Cortex of kidney (tissue), 1 donor: ENCODE results near the gene C1orf105.
"Not testable (repeated sequence)": the region's sequence is repeated elsewhere in the genome, so short reads cannot be mapped to it uniquely, and the experiment has no call there.

Experiments used
- DNase-seq: peaks from one replicate; lab custom pipeline; 2025; lab: John Stamatoyannopoulos, UW

The C1orf105 gene

GRCh38 chr1:172420385-172420784 is at the start of gene C1orf105:
TSS of gene C1orf105 (plus strand) at chr1:172420685. CDS start at chr1:172420886, 201 bp downstream.
- no peak for DNase-seq

- not testable (repeated sequence) for DNase-seq
Observed at GRCh38 chr1:172371646-172372045, 48.8 kb upstream of the C1orf105 start.

- no peak for DNase-seq
Observed at GRCh38 chr1:172373864-172374263, 46.6 kb upstream of the C1orf105 start.

- no peak for DNase-seq
Observed at GRCh38 chr1:172375211-172375631, 45.3 kb upstream of the C1orf105 start.

GRCh38 chr1:172376431-172376830 is 44.1 kb upstream of the C1orf105 start:
- DNase-seq, result no peak

- no peak for DNase-seq
Observed at GRCh38 chr1:172377565-172377964, 42.9 kb upstream of the C1orf105 start.

- DNase-seq, result no peak
Observed at GRCh38 chr1:172378109-172378760, 42.2 kb upstream of the C1orf105 start.

- DNase-seq, result no peak
Observed at GRCh38 chr1:172380441-172381244, 39.8 kb upstream of the C1orf105 start.

- no peak for DNase-seq
Observed at GRCh38 chr1:172381946-172382345, 38.5 kb upstream of the C1orf105 start.

GRCh38 chr1:172382406-172382805 is 38.1 kb upstream of the C1orf105 start:
- DNase-seq, result no peak

- no peak for DNase-seq
Observed at GRCh38 chr1:172382990-172383389, 37.5 kb upstream of the C1orf105 start.

GRCh38 chr1:172383536-172383935 is 36.9 kb upstream of the C1orf105 start:
- no peak for DNase-seq

- DNase-seq, result no peak
Observed at GRCh38 chr1:172384656-172385055, 35.8 kb upstream of the C1orf105 start.

- no peak for DNase-seq
Observed at GRCh38 chr1:172386046-172386445, 34.4 kb upstream of the C1orf105 start.

- no peak for DNase-seq
Observed at GRCh38 chr1:172388490-172388889, 32.0 kb upstream of the C1orf105 start.

- no peak for DNase-seq
Observed at GRCh38 chr1:172390301-172390682, 30.2 kb upstream of the C1orf105 start.

GRCh38 chr1:172390683-172391551 is 29.6 kb upstream of the C1orf105 start:
- DNase-seq, result no peak

- no peak for DNase-seq
Observed at GRCh38 chr1:172391976-172392375, 28.5 kb upstream of the C1orf105 start.

- DNase-seq, result no peak
Observed at GRCh38 chr1:172393354-172393753, 27.1 kb upstream of the C1orf105 start.

GRCh38 chr1:172394141-172394751 is 26.2 kb upstream of the C1orf105 start:
- no peak for DNase-seq

- no peak for DNase-seq
Observed at GRCh38 chr1:172394811-172395210, 25.7 kb upstream of the C1orf105 start.

GRCh38 chr1:172395576-172395975 is 24.9 kb upstream of the C1orf105 start:
- no peak for DNase-seq
